EL (cell line): ENCODE data around the gene CTDP1.

Experiments
- DNase-seq: peaks from one replicate; pipeline ENCODE4 v3.0.0-alpha.2; 2016

CTDP1 gene

DNA sequence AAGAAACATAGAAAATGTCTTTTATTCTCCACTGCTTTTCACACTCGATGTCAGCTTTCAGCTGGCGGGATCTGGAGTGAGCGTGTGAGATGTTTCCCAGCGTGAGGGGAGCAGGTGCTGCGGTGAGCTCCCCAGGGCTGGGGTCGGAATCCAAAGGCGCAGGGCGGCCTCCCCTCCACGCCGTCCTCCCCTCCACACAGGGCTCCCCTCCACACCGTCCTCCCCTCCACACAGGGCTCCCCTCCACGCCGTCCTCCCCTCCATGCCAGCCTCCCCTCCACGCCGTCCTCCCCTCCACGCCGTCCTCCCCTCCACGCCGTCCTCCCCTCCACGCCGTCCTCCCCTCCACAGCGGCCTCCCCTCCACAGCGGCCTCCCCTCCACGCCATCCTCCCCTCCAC lies 91.2 kb downstream of the CTDP1 start:
- no peak for DNase-seq

GRCh38 chr18:79771446-79772107 lies 92.0 kb downstream of the CTDP1 start:
- no peak for DNase-seq

GRCh38 chr18:79772108-79772864 lies 92.7 kb downstream of the CTDP1 start:
- no peak for DNase-seq

GRCh38 chr18:79772865-79773696 lies 93.5 kb downstream of the CTDP1 start:
- no peak for DNase-seq

GRCh38 chr18:79774111-79774510 lies 94.5 kb downstream of the CTDP1 start:
- DNase-seq = no peak

GRCh38 chr18:79775441-79776221 lies 96.0 kb downstream of the CTDP1 start:
- DNase-seq = no peak

GRCh38 chr18:79776674-79777073 lies 97.1 kb downstream of the CTDP1 start:
- no peak for DNase-seq

DNA sequence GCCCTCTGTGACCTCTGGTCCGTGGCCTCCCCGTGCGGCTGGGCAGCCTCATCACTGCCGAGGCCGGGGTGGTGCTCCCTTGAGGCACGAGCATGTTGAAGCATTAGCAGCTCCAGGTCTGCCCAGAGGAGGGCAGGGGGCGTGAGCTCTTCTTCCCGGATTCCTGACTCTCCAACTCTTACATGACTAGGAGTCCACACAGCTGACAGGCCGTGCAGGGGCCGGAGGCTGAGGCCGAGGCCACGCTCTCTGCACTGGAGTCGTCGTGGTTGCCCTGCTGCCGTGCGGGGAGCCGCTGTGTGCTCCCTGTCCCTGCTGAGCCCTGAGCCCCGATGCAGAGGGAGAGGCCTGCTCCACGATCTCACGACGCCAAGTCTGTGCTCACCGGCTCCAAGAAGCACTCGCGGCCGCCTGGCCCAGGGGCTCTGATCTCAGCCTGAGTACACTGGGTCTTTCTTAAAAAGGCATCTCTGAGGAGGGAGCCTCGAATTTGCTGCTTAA lies 98.7 kb downstream of the CTDP1 start:
- DNase-seq = no peak

DNA sequence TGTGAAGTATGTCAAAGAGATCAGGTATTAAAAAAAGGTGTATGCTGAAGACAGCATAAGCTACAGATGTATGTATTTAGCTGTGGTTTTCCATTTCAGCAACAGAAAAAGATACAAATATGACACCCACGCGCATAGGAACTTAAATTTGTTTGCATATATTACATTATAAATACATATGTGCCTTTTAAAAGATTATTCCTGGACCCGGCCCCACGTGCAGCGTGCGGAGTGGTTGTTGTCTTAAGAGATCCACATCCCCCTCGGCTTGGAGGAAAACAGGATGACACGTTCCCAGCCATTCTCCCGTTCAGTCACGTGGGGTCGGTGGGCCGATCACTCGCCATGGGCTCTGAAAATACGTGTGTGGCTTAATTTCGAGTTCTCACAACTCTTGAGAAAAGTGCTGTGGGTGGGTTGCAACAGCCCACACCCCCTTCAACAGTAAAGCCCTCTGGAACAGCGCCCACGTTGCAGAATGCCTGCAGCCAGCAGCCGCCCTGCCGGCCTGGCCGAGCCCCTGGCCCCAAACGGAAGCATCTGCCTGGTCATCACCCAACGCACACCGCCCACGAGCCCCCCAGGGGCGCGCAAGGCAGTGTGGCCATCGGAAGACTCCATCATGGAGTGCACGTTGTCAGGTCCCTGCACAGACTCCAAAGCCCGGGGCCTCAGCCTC lies 99.6 kb downstream of the CTDP1 start:
- DNase-seq = no peak

DNA sequence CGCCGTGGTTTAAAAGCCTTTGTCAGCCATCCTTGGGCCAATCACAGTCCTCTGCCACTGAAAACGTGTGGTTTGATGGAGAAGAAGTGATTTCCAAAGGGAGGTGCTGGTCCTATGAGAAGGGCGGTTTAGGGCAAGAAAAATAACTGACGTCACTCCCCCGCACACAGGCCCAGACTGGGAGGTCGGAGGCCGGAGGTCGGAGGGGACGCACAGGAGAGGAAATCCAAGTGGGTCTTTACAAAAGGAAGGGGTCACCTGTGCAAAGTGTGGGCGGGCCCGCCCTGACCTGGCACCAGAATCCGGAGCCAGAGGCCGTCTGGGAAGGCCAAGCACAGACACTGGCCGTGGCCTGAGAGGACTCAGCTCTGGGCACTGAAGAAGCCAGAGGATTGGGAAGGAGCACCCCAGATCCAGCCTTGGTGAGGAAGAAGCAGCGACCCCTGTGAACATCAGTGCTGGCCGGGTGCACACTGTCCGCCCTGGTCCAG lies 100.1 kb downstream of the CTDP1 start:
- no peak for DNase-seq

DNA sequence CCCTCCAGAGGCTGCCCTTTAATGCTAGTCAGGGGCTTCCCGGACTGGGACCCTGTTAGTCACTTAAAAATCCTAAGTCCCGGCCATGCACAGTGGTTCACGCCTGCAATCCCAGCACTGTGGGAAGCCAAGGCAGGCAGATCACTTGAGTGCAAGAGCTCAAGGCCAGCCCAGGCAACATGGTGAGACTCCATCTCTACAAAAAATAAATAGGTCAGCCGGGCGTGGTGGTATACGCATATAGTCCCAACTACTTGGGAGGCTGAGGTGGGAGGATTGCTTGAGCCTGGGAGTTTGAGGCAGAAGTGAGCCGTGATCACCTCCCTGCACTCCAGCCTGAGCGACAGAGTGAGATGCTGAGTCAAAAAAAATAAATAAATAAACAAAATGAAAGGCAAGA lies 100.9 kb downstream of the CTDP1 start:
- DNase-seq = no peak

GRCh38 chr18:79781331-79781941 lies 101.8 kb downstream of the CTDP1 start:
- DNase-seq = no peak

DNA sequence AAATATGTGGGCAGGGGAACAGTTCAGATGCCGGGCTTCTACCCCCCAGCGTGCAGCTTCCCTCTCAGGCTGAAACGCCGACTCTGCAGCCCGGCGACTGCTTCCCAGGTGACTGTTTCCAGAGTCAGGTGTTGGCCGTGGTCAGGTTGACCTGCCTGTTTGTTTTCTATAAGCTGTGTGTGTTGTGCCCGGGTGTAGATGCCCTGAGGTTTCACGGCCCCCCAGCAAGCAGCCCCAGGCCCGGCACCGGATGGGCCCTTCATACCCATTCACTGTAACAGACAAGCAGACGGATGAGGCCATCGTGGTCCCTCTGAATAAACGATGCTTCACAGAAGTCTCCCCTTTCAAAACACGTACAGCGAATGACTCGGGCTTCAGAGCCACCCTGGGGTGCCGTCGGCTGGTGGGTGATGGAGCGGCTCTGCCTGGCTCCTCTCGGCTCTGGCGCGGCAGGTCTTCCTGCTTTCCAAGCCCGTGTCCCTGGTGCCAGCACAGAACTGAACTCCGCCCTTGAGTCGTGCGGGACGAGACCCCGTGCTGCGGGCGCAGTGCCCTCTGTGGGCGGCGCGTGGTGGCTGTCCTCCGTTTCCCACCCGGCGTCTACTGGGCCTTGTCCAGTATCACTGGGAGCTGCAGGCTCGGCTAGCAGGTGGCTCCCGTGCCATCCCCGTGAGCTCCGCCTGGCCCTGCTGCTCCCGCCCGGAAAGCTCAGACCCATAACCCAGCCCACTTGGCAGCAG lies 103.1 kb downstream of the CTDP1 start:
- no peak for DNase-seq

GRCh38 chr18:79784071-79784913 lies 104.7 kb downstream of the CTDP1 start:
- no peak for DNase-seq

DNA sequence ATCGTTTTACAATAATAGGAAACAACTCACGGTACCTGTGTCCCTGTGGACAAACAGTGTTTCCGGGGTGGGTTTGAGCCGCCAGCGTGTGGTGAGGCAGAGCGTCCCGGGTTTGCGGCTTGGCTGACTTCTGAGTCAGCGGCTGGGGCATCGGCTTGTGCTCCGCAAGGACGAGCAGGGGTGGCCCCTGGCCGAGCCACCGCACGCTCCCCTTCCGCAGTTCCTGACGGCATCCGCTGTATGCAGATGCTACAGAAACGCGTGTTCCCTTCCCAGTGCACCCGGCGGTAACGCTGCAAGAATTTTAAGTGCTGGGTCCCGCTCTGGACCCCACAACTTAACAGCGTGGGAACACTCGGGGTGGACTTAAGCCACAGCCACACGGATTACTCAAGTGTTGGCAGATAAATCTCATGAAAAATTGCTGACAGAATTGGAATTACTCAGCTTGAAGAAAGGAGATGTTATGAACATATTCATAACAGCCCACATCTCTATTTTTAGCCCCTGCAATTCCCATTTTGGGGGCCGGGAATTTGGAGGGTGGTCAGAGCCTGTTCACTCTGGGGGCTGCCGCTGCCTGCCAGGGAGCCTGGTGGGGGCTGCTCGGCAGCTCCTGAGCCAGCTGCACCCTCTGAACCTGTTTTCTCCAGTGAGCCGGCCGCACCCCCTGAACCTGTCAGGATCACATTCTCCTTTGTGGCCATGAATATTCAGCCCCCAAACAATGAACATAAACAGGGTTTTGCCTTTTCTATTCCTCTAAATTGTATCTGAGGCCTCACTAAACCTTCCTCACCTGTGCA lies 105.6 kb downstream of the CTDP1 start:
- DNase-seq = no peak

- DNase-seq = no peak
These were observed 106.2 kb downstream of the CTDP1 start for GRCh38 chr18:79785831-79786230.

GRCh38 chr18:79786304-79786703 lies 106.7 kb downstream of the CTDP1 start:
- no peak for DNase-seq

DNA sequence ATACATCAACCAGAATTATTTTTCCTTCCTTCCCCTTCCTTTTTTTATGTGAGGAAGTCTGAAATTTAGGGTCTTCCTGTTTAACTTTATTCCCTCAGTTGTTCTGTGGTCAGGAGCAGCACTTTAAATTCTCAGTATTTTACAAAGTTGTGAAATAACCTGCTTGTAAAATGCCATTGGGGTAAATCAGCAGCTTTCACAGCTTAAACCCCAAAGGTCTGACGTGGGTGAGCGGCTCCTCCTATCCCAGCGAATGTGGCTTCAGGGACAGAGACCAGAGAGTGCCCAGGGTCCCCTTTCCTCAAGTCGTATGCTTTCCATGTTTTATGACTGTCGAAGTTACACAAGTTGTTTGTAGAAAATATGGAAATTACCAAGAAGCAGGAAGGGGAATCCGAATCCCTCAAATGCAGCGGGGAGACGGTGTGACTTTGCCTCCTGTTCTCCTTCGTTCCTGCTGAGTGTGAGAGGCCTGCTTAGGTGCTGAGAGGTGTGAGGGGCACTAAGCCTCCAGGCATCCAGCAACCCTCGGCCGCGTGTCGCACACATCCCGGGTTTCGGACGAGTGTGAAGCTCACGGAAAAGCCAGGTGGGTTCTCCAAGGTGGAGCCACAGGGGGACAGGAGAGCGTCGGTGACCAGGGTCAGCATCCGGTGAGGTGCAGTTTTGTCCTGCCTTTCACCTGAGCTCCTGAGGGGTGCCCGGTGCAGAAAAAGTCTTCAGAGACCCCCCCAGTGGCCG lies 107.4 kb downstream of the CTDP1 start:
- DNase-seq = peak; percentile 67
